Keratinocyte (primary cell): ENCODE measurements around the gene PKHD1. TPM values are rescaled to one million over a fixed set of nuclear protein-coding genes. Genes with fewer than 3 reads are reported as not detected.

ENCODE experiments used
- DNase-seq: peaks from one replicate; pipeline ENCODE4 v3.0.0-alpha.2; 2011; ENCODE audit warnings: low read depth, missing footprints, low spot score
- FAIRE-seq: peaks from 2 replicates; lab custom pipeline; 2011; peaks lifted over from hg19 to GRCh38; lab: Jason Lieb, UNC
- H2AFZ ChIP-seq: 2 replicates; pipeline ENCODE4 v1.6.0; 2012; ENCODE audit warnings: low read length, control low read depth, inconsistent platforms; ENCODE audit not compliant: control insufficient read depth
- H3K27ac ChIP-seq: 2 replicates; pipeline ENCODE4 v1.5.1; 2011; ENCODE audit warnings: low read length; ENCODE audit not compliant: control insufficient read depth, insufficient read depth
- H3K27me3 ChIP-seq: 3 replicates; pipeline ENCODE4 v1.6.0; 2011; ENCODE audit warnings: low read length; ENCODE audit not compliant: control insufficient read depth, insufficient read depth; ENCODE audit errors: extremely low read depth
- H3K36me3 ChIP-seq, 2 experiments: 2 replicates in 1 of 2; 3 replicates in 1 of 2; pipeline ENCODE4 v1.5.1; 2011; ENCODE audit warnings: low read length in 2 of 2, mild to moderate bottlenecking in 1 of 2; ENCODE audit not compliant: control insufficient read depth in 2 of 2, insufficient read depth in 2 of 2; ENCODE audit errors: extremely low read depth in 1 of 2
- H3K4me1 ChIP-seq: 3 replicates; pipeline ENCODE4 v1.5.1; 2011; ENCODE audit warnings: low read length; ENCODE audit not compliant: control insufficient read depth, insufficient read depth; ENCODE audit errors: extremely low read depth
- H3K4me2 ChIP-seq: 3 replicates; pipeline ENCODE4 v1.6.0; 2011; ENCODE audit warnings: low read depth, low read length; ENCODE audit not compliant: control insufficient read depth, insufficient read depth; ENCODE audit errors: extremely low read depth
- H3K4me3 ChIP-seq, 3 experiments: fragments of 200-600 bp in 1 of 3; sonication (generic) in 1 of 3; 2 replicates in 2 of 3; 3 replicates in 1 of 3; pipeline ENCODE4 v1.5.1; 2011 to 2016; ENCODE audit warnings: low read length in 3 of 3, mild to moderate bottlenecking in 3 of 3, control low read depth in 2 of 3, inconsistent platforms in 1 of 3, low read depth in 1 of 3, mixed read lengths in 1 of 3, mixed run types in 1 of 3, moderate library complexity in 1 of 3; ENCODE audit not compliant: control insufficient read depth in 2 of 3, insufficient read depth in 2 of 3; ENCODE audit errors: extremely low read depth in 1 of 3
- H3K79me2 ChIP-seq: 2 replicates; pipeline ENCODE4 v1.6.0; 2012; ENCODE audit warnings: low read length; ENCODE audit not compliant: control insufficient read depth, insufficient read depth
- H3K9ac ChIP-seq: 3 replicates; pipeline ENCODE4 v1.6.0; 2011; ENCODE audit warnings: low read length; ENCODE audit not compliant: control insufficient read depth, insufficient read depth; ENCODE audit errors: extremely low read depth
- H3K9me1 ChIP-seq: 3 replicates; pipeline ENCODE4 v1.6.0; 2011; ENCODE audit warnings: low read length; ENCODE audit not compliant: control insufficient read depth, insufficient read depth; ENCODE audit errors: extremely low read depth
- H3K9me3 ChIP-seq: 2 replicates; pipeline ENCODE4 v1.5.1; 2012; ENCODE audit warnings: low read depth, low read length; ENCODE audit not compliant: control insufficient read depth
- H4K20me1 ChIP-seq: 3 replicates; pipeline ENCODE4 v1.6.0; 2011; ENCODE audit warnings: low read length; ENCODE audit not compliant: control insufficient read depth, insufficient read depth; ENCODE audit errors: extremely low read depth
- CTCF ChIP-seq, 3 experiments: IDR thresholded peaks in 1 of 3; conservative IDR thresholded peaks in 1 of 3; optimal IDR thresholded peaks in 1 of 3; 2 replicates in 2 of 3; 3 replicates in 1 of 3; pipeline versions ENCODE3 to v1.5.1; 2011; ENCODE audit warnings: low read length in 3 of 3, mild to moderate bottlenecking in 3 of 3, moderate library complexity in 2 of 3, control low read depth in 1 of 3, inconsistent platforms in 1 of 3; ENCODE audit not compliant: insufficient read depth in 2 of 3; ENCODE audit errors: extremely low read depth in 1 of 3
- EZH2 ChIP-seq: IDR thresholded peaks from one replicate; pipeline ENCODE4 v1.6.1; 2012; ENCODE audit warnings: inconsistent platforms, mild to moderate bottlenecking, low read length, moderate library complexity
- dilution Hi-C: fragments of 300-500 bp; cut with MboI; formaldehyde crosslinking; loops from one replicate; pipeline ENCODE4 v1.7.0; 2020; ENCODE audit warnings: low sequenced_read_pairs; ENCODE audit not compliant: extremely low pct_ligation_motif_present
- polyA plus RNA-seq, 5 experiments: library from polyadenylated mRNA; depleted of rRNA in 3 of 5; stranded (reverse) in 3 of 5; stranded (forward) in 1 of 5; unstranded in 1 of 5; fragments of >200 nt; gene quantifications; 1 replicate in 1 of 5; 2 replicates in 3 of 5; 3 replicates in 1 of 5; pipeline versions ENCODE4 v1.2.1 to v1.2.3, GENCODE V29; 2011 to 2012; ENCODE audit warnings: missing spikeins in 2 of 5, low read depth in 1 of 5, low replicate concordance in 1 of 5

The PKHD1 gene
- polyA plus RNA-seq, 1 donor (not counting 4 experiments of a cell fraction or from before 2014, with no cell fraction given), result under 0.01 TPM

DNA sequence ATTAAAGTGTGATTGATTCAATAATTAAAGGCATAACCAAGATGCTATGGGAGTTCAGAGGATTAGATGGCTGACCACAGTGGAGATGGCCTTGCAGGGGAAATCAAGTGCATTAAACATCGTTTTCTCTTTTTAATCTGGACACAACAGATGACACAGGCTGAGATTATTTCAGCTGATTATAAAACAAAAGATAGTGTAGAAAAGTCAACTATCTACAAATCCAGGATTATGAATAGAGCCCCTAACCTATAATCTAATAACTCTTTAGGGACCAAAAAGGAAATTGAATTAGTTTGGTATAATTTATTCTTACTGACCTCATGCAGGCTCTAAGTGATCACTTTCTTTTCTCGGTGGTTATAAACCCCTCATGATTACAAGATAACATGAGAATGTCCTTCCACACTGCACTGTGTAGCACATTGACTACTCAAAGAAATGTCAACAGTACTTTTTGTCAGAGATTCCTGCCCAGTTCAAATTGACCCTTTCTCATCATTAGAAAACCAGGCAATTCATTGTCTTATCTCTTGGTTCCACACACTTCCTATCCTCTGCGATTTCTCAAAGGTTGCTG, 122.1 kb downstream of the PKHD1 start:
- Histone ChIP-seq H3K27ac (no peak overlapping the region), H3K79me2 (no peaks in the 10 kb centered on the region), H3K4me1 (no peaks in the 10 kb centered on the region), H3K9me3 (no peaks in the 10 kb centered on the region), H3K4me3 (no peak overlapping the region), H4K20me1 (no peaks in the 10 kb centered on the region), H3K36me3 (no peaks in the 10 kb centered on the region), H3K9me1 (no peaks in the 10 kb centered on the region), H3K4me2 (no peak overlapping the region), H3K27me3 (no peaks in the 10 kb centered on the region), H3K9ac (no peak overlapping the region), H2AFZ (no peak overlapping the region)
- TF ChIP-seq CTCF (optimal IDR thresholded peaks at IDR 0.05 in 1 of 3, IDR thresholded peaks at IDR 0.05 in 1 of 3, conservative IDR thresholded peaks at IDR 0.05 in 1 of 3; ENCODE audit: extremely low read depth in 1 of 3, insufficient read depth in 2 of 3, low read length in 3 of 3), result no peak
- no peak for TF ChIP-seq EZH2
- dilution Hi-C loops, result no loop called here
- FAIRE-seq (no peak), DNase-seq (no peak)

GRCh38 chr6:51963980-51964379, 123.4 kb downstream of the PKHD1 start:
- Histone ChIP-seq H3K36me3 (no peaks in the 10 kb centered on the region), H4K20me1 (no peaks in the 10 kb centered on the region), H3K4me1 (no peaks in the 10 kb centered on the region), H3K4me2 (no peak overlapping the region), H3K9me1 (no peaks in the 10 kb centered on the region), H3K4me3 (no peak overlapping the region), H3K79me2 (no peaks in the 10 kb centered on the region), H3K9ac (no peak overlapping the region), H3K27ac (no peak overlapping the region), H2AFZ (no peak overlapping the region), H3K27me3 (no peaks in the 10 kb centered on the region), H3K9me3 (no peaks in the 10 kb centered on the region)
- dilution Hi-C loops, result no loop called here
- TF ChIP-seq CTCF (optimal IDR thresholded peaks at IDR 0.05 in 1 of 3, IDR thresholded peaks at IDR 0.05 in 1 of 3, conservative IDR thresholded peaks at IDR 0.05 in 1 of 3; ENCODE audit: extremely low read depth in 1 of 3, insufficient read depth in 2 of 3, low read length in 3 of 3), result no peak
- no peak for TF ChIP-seq EZH2
- FAIRE-seq (no peak), DNase-seq (no peak)
